ENCODE measurements around the gene SERPINB1.

Gene SERPINB1

GRCh38 chr6:2859185-2859700 lies 17.6 kb upstream of the SERPINB1 start:
- H3K9me3 ChIP-seq (ENCODE audit: severe bottlenecking): no peaks in the 10 kb centered on the region
- DNase-seq: no peak
- H3K27ac ChIP-seq: no peak overlapping the region
- no peaks in the 10 kb centered on the region for H3K36me3 ChIP-seq
- H3K4me3 ChIP-seq (ENCODE audit: low read depth, low read length): no peak overlapping the region
- H3K27me3 ChIP-seq (ENCODE audit: insufficient read depth, low read depth, severe bottlenecking): no peaks in the 10 kb centered on the region
- TF ChIP-seq CTCF (IDR thresholded peaks at IDR 0.05; ENCODE audit: low read depth, low read length): no peak

- TF ChIP-seq CTCF (IDR thresholded peaks at IDR 0.05; ENCODE audit: low read depth, low read length): no peak
- no peaks in the 10 kb centered on the region for H3K27me3 ChIP-seq (ENCODE audit: insufficient read depth, low read depth, severe bottlenecking)
- DNase-seq: no peak
- H3K4me3 ChIP-seq (ENCODE audit: low read depth, low read length): no peak overlapping the region
- H3K27ac ChIP-seq: no peak overlapping the region
- no peaks in the 10 kb centered on the region for H3K36me3 ChIP-seq
- H3K9me3 ChIP-seq (ENCODE audit: severe bottlenecking): no peaks in the 10 kb centered on the region
Observed at GRCh38 chr6:2857580-2858337, 16.1 kb upstream of the SERPINB1 start.

GRCh38 chr6:2857185-2857579 lies 15.5 kb upstream of the SERPINB1 start:
- H3K27me3 ChIP-seq (ENCODE audit: insufficient read depth, low read depth, severe bottlenecking): no peaks in the 10 kb centered on the region
- TF ChIP-seq CTCF (IDR thresholded peaks at IDR 0.05; ENCODE audit: low read depth, low read length): no peak
- H3K27ac ChIP-seq: no peak overlapping the region
- no peaks in the 10 kb centered on the region for H3K36me3 ChIP-seq
- no peaks in the 10 kb centered on the region for H3K9me3 ChIP-seq (ENCODE audit: severe bottlenecking)
- no peak for DNase-seq
- H3K4me3 ChIP-seq (ENCODE audit: low read depth, low read length): no peak overlapping the region

GRCh38 chr6:2855061-2855519 lies 13.4 kb upstream of the SERPINB1 start:
- H3K36me3 ChIP-seq: no peaks in the 10 kb centered on the region
- no peak overlapping the region for H3K4me3 ChIP-seq (ENCODE audit: low read depth, low read length)
- no peak for TF ChIP-seq CTCF (IDR thresholded peaks at IDR 0.05; ENCODE audit: low read depth, low read length)
- no peak for DNase-seq
- H3K9me3 ChIP-seq (ENCODE audit: severe bottlenecking): no peaks in the 10 kb centered on the region
- no peak overlapping the region for H3K27ac ChIP-seq
- no peaks in the 10 kb centered on the region for H3K27me3 ChIP-seq (ENCODE audit: insufficient read depth, low read depth, severe bottlenecking)

- Histone ChIP-seq H3K9me3 (ENCODE audit: severe bottlenecking) (no peaks in the 10 kb centered on the region), H3K27me3 (ENCODE audit: insufficient read depth, low read depth, severe bottlenecking) (no peaks in the 10 kb centered on the region), H3K4me3 (ENCODE audit: low read depth, low read length) (no peak overlapping the region), H3K27ac (no peak overlapping the region), H3K36me3 (no peaks in the 10 kb centered on the region)
- no peak for TF ChIP-seq CTCF (IDR thresholded peaks at IDR 0.05; ENCODE audit: low read depth, low read length)
- DNase-seq: no peak
Observed at GRCh38 chr6:2854396-2854982, 12.8 kb upstream of the SERPINB1 start.
